Globus pallidus (tissue), 1 donor: ENCODE measurements around the gene LYPD6.

Source experiments
- DNase-seq: peaks from one replicate; pipeline ENCODE4 v3.0.0-alpha.2; 2015; ENCODE audit warnings: low spot score

Gene LYPD6

DNA sequence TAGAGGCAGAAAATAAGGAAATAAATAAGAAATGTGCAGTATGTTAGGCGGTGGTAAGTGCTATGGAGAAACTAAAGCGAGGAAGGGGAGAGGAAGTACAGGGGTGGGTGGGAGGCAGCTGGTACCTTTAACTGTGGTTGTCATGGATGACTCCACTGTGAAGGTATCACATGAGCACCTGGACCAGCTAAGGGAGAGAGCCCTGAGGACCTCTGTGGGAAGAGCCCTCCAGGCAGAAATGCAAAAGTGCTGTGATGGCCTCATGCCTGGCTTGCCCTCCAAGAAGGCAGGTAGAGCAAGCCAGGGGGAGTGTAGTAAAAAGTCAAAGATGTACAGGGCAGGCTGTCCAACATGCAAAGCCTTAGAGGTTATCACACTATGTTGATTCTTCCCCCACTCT lies 17.9 kb downstream of the LYPD6 start:
- DNase-seq, result no peak

GRCh38 chr2:149353421-149353820 lies 23.0 kb downstream of the LYPD6 start:
- no peak for DNase-seq

DNA sequence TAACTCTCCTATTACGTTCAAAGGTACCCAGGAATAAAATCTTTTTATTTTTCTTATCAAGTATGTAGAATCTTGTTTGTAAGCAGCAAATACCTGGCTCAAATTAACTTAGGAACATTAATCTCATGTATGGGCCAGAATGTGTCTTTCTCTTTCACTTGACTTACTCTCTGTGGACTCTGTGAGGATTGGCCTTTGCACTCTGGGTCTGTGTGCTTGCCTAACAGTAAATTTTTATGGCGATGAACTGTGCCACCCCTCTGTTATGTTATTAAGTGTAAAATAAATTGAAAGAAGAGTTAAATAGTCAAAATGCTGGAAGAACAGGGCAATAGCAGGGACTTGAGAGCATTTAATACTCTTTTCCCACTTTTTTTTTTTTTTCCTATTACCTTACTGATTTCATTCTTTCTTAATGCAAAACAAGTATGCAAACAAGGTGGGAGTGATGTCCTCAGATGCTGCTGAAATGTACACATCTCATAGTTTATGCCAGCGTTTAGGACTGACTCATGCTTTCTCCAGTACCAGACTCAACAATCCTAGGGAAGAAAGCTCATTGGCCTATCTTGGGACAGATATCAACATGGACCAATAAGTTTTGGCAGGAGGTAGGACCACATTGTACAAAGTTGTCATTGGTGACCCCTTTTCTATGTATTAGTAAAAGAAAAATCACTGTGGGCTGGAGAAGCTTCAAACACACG lies 25.5 kb downstream of the LYPD6 start:
- no peak for DNase-seq

DNA sequence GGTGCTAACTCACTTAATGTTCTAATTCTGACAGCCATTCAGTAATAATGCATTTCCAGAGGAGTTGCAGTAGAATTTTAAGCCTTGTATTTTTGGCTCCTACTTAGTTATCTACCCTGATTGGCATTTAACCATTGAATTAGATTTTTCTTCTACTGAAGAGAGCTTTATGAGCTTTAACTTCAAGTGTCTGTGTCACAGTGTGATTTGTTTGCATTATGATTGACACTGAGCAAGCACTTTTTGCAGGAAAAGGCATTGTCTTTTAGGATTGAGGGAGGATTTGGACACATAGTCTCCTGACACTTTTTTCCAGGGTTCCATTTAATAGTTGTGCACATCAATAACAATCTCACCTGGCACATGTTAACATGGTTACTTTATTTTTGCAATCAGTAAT lies 26.7 kb downstream of the LYPD6 start:
- no peak for DNase-seq

DNA sequence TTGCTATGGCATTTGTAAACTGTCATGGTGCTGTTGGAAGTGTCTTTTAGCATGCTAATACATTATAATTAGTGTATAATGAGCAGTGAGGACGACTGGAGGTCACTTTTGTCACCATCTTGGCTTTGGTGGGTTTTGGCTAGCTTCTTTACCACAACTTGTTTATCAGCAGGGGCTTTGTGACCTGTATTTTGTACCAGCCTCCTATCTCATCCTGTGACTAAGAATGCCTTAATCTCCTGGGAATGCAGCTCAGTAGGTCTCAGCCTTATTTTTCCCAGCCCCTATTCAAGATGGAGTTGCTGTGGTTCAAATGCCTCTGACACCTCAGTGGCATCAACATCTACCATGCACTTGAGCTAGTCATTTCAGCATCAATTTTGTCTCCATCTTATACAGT lies 29.7 kb downstream of the LYPD6 start:
- DNase-seq, result no peak

DNA sequence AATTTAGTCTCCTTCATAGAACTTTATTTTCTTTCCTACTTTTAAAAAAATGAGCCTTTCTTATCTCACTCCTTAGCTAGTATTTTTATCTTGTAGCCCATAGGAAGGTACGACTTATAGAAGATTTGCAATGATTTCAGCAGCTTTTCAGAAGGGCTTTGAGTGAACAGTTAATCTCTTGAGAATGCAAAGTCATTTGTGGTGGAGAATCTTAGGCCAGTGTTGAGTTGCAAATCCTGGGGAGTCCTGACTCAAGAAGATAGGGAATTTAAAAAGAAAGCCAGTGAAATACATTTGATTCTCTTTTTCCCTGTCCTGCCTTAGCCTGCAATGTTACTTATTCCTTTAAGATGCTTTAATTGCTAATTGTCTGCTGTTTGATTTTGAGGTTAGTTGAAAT lies 33.6 kb downstream of the LYPD6 start:
- no peak for DNase-seq

DNA sequence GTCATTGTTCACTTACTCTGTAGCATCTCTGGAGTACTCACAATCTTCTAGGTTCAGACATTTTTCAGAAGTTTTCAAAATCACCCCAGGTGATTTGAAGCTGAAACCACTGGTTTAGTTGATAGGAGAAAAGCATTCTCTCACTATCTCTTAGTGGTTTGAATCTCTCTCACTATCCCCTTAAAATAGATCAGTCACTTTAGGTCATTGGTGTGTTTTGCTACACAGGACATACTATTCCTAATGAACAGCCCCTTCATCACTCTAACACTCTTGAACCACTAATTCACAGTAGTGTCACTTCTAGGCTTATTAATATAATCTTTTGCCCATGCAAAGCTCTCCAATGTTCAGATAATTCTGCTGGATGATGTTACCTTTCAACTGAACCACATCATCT lies 34.5 kb downstream of the LYPD6 start:
- DNase-seq, result no peak

- no peak for DNase-seq
These were observed 35.7 kb downstream of the LYPD6 start for GRCh38 chr2:149365931-149366583.

GRCh38 chr2:149370061-149370775 lies 39.8 kb downstream of the LYPD6 start:
- no peak for DNase-seq

DNA sequence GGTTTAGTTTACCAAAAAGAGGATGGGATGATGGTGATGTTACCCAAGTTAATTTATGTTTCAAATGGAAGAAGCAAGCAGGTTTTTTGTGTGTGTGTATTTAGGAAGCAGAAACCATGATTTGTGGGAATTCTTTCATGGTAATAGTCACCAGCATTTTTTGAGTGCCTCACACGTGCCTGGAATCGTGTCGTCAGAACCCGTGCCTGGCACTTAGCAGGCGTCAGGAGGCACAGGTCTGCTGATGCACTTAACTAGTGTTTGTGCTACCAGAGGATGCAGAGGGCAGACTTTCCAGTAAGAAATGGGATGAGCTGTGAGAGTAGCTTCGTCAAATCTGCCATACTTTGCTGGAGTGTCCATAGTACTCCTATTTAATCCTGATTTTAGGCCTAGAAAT lies 41.1 kb downstream of the LYPD6 start:
- DNase-seq, result no peak

DNA sequence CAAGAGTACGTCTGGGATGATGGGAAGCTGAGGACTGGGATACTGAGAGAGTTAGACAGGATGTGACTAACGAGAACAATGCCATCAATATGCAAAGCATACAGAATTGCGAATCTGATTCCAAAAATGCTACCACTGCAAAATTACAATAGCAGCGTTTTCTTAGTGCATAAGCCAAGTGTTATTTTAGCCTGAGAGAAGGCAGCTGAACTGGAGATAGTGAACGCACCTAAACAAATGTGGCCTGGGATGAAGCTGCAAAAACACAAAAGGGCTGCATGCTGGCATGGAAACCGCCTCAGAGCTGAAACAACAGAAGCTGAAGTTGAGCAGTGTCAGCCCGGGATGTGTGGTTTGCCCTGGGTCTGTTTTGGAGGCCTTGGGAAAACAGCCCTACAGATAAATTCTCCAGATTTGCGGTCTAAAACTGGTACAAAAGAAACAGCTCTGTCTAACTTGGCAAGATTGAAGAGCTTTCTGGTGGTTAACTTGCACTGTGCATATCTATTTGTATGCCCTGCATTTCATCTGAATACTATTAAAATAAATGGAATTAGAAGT lies 45.5 kb downstream of the LYPD6 start:
- DNase-seq, result no peak

DNA sequence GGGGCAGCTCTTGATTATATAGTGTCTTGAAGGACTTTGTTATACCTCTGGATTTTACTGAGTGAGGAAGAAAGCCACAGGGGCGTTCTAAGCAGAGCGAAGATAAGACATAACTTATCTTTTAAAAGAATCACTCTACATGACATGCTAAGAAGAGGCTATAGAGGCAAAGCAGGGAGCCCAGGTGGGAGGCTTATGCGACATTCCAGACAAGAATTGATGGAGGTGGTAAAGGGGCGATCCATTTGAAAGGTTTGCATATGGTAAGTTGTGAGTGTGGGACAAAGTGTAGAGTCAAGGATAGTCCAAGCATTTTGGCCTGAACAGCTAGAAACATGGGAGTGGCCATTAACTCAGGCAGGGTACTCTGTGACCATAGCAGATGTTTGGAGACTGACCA lies 49.8 kb downstream of the LYPD6 start:
- DNase-seq, result no peak

- DNase-seq, result no peak
These were observed 53.0 kb downstream of the LYPD6 start for GRCh38 chr2:149383340-149383739.

- no peak for DNase-seq
These were observed 55.0 kb downstream of the LYPD6 start for GRCh38 chr2:149385350-149385749.

GRCh38 chr2:149387411-149387810 lies 57.0 kb downstream of the LYPD6 start:
- DNase-seq, result no peak

DNA sequence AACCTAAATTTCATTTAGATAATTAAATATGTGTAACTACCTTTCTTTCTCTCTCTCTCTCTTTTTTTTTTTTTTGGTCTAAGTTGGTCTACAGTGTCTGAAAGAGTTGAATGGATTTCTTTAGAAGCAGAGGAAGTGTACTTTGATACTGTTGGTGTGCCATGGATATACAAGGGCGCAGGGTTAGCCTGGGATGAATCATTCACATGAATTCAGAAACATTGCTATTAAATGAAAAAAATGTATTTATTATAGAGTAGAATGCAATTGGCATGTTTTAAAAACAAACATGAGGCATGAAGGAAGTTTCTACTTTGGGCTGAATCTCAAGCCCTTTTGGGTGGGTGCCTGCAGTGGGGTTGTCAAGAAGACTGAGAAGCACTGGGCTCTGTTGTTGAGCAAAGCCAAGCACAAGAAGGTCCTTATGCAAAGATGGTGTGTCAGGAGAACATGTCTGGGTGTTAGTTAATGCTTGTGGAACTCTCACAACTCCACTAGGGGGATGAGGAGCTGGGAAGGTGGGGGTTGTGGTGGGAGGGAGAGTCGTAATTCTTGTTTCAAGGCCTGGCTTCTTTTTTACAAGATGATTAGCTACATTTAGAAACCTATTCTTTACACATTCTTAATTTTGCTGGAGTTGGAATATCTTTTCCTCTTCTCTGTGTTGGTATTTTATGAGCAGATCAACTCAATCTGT lies 57.9 kb downstream of the LYPD6 start:
- no peak for DNase-seq

- no peak for DNase-seq
These were observed 59.2 kb downstream of the LYPD6 start for GRCh38 chr2:149389506-149390167.

DNA sequence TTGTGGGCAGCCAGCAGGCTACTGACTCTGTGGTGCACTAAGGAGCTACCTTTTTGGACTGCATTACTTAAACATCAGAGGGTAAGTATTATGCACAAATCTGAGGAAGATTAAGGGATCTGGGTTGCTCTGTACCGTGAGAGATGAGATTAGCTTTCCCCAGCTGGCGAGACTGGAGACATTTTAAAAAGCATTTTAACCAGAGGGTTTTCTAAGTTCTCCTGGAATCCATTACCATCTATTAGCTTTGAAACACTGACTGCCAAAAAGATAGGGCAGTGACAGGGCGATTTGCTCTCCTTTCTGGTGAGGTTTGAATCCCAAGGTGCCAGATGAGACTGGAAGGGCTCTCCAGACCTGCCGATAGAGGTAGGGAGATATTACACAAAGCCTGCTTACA lies 63.2 kb downstream of the LYPD6 start:
- no peak for DNase-seq

- DNase-seq, result no peak
These were observed 64.5 kb downstream of the LYPD6 start for GRCh38 chr2:149394864-149395263.

GRCh38 chr2:149399934-149400615 lies 69.7 kb downstream of the LYPD6 start:
- no peak for DNase-seq

- no peak for DNase-seq
These were observed 70.6 kb downstream of the LYPD6 start for GRCh38 chr2:149400997-149401396.
